Measurements from ENCODE around the gene NT5DC4. TPM values are rescaled to one million over a fixed set of nuclear protein-coding genes. Genes with fewer than 3 reads are reported as not detected.

The NT5DC4 gene
- total RNA-seq, 1 donor from 2014 or later = not detected

DNA sequence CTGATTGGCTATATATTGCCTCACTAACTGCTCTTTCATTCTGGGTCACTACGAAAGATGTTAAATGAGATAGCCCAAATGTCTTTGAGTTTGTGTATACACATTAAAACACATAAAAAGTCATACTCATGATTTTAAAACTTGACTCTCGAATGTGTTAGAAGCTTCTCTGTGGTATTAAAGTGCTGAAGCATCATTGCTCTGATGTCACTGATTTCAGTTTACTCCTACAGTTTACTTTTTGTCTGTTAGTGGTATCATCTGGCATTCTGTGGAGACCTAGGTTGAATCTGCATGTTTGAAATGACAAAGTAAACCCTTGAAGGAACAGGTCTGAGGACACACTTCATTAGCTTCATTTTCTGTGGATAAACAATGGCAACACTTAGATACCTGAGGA, 10.7 kb downstream of the NT5DC4 start:
- Histone ChIP-seq H3K4me3 (no peak overlapping the region), H3F3A (ENCODE audit: low read depth) (no peaks in the 10 kb centered on the region), H2AFZ (replicated peaks) (no peak overlapping the region), H3K9me3 (ENCODE audit: low read depth) (no peaks in the 10 kb centered on the region), H3K4me2 (no peak overlapping the region), H3K36me3 (no peaks in the 10 kb centered on the region), H3K4me1 (no peaks in the 10 kb centered on the region), H3K9ac (no peak overlapping the region), H3K27ac (no peak overlapping the region), H3K27me3 (no peaks in the 10 kb centered on the region), H4K20me1 (ENCODE audit: low read depth) (no peaks in the 10 kb centered on the region), H3K79me2 (ENCODE audit: low read depth) (no peaks in the 10 kb centered on the region)
- no peaks in the 10 kb centered on the region for H3K36me3 Mint-ChIP-seq
- TF ChIP-seq EZH2 (IDR thresholded peaks at IDR 0.05) = no peak
- no peak for TF ChIP-seq EZH2phosphoT487 (IDR thresholded peaks at IDR 0.05)
- TF ChIP-seq, protein P1, sequence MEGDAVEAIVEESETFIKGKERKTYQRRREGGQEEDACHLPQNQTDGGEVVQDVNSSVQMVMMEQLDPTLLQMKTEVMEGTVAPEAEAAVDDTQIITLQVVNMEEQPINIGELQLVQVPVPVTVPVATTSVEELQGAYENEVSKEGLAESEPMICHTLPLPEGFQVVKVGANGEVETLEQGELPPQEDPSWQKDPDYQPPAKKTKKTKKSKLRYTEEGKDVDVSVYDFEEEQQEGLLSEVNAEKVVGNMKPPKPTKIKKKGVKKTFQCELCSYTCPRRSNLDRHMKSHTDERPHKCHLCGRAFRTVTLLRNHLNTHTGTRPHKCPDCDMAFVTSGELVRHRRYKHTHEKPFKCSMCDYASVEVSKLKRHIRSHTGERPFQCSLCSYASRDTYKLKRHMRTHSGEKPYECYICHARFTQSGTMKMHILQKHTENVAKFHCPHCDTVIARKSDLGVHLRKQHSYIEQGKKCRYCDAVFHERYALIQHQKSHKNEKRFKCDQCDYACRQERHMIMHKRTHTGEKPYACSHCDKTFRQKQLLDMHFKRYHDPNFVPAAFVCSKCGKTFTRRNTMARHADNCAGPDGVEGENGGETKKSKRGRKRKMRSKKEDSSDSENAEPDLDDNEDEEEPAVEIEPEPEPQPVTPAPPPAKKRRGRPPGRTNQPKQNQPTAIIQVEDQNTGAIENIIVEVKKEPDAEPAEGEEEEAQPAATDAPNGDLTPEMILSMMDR (IDR thresholded peaks at IDR 0.05) = no peak
- H3K27me3 Mint-ChIP-seq (ENCODE audit: insufficient read depth, low read depth) = peaks cover 4% of the 10 kb centered on the region
- no peak overlapping the region for H3K27ac Mint-ChIP-seq
- no peaks in the 10 kb centered on the region for H3K9me3 Mint-ChIP-seq
- no peak for DNase-seq (ENCODE audit: low spot score)
- H3K4me3 Mint-ChIP-seq = no peak overlapping the region
- no peaks in the 10 kb centered on the region for H3K4me1 Mint-ChIP-seq

DNA sequence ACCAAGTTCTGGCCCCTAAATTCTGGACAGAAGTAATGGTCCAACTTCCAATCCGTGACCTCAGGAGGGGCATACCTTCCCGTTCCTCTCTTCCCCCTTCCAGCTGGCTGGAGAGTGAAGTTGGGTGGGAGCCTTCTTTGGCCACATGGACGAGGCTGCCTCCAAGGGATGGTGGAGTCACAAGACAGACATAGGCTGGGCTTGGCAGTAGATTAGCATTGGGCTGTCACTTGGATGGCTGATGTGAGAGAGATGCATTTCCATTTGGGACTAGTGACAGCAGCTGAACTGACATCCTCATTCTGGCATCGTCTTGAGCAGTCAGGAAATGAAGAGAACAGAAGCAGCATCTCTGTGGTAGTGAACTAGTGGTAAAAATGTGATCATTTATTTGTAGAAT, 12.6 kb downstream of the NT5DC4 start:
- H3K4me1 Mint-ChIP-seq = no peaks in the 10 kb centered on the region
- Histone ChIP-seq H2AFZ (replicated peaks) (no peak overlapping the region), H3K27ac (no peak overlapping the region), H3K4me2 (no peak overlapping the region), H3K79me2 (ENCODE audit: low read depth) (no peaks in the 10 kb centered on the region), H3K9me3 (ENCODE audit: low read depth) (no peaks in the 10 kb centered on the region), H3K4me3 (no peak overlapping the region), H3K9ac (no peak overlapping the region), H3K36me3 (peaks cover under 1% of the 10 kb centered on the region), H3K4me1 (no peaks in the 10 kb centered on the region), H4K20me1 (ENCODE audit: low read depth) (no peaks in the 10 kb centered on the region), H3K27me3 (no peaks in the 10 kb centered on the region), H3F3A (ENCODE audit: low read depth) (peaks cover 7% of the 10 kb centered on the region)
- H3K36me3 Mint-ChIP-seq = peaks cover 2% of the 10 kb centered on the region
- no peak overlapping the region for H3K4me3 Mint-ChIP-seq
- H3K27ac Mint-ChIP-seq = no peak overlapping the region
- H3K27me3 Mint-ChIP-seq (ENCODE audit: insufficient read depth, low read depth) = no peaks in the 10 kb centered on the region
- H3K9me3 Mint-ChIP-seq = no peaks in the 10 kb centered on the region
- TF ChIP-seq, protein P1 (IDR thresholded peaks at IDR 0.05) = no peak
- TF ChIP-seq EZH2phosphoT487 (IDR thresholded peaks at IDR 0.05) (no peak), EZH2 (IDR thresholded peaks at IDR 0.05) (no peak)
- DNase-seq (ENCODE audit: low spot score) = no peak

DNA sequence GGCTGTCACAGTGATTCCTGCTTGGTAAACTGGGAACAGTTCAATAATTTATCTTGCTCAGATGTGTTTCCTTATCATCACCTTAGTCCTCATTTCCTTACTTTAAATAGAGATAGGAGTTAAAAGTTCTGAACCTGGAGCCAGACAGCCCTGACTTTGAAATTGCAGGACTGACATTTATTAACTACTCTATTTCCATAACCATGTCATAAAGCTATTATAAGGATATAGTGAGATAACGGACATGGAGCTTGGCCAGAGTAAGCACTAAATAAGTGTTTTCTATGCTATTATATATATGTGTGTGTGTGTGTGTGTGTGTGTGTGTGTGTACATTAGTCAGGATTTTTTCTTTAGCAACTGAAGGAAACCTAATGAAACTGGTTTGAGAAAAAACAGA, 13.1 kb downstream of the NT5DC4 start:
- peaks cover 7% of the 10 kb centered on the region for H3F3A ChIP-seq (ENCODE audit: low read depth)
- H3K27ac ChIP-seq = no peak overlapping the region
- Mint-ChIP-seq H3K27ac (no peak overlapping the region), H3K4me1 (no peaks in the 10 kb centered on the region), H3K27me3 (ENCODE audit: insufficient read depth, low read depth) (no peaks in the 10 kb centered on the region), H3K9me3 (no peaks in the 10 kb centered on the region), H3K4me3 (no peak overlapping the region), H3K36me3 (peaks cover 3% of the 10 kb centered on the region)
- H3K9ac ChIP-seq = no peak overlapping the region
- no peak overlapping the region for H2AFZ ChIP-seq (replicated peaks)
- H3K79me2 ChIP-seq (ENCODE audit: low read depth) = no peaks in the 10 kb centered on the region
- no peak overlapping the region for H3K4me2 ChIP-seq
- no peak for DNase-seq (ENCODE audit: low spot score)
- no peaks in the 10 kb centered on the region for H3K4me1 ChIP-seq
- no peak overlapping the region for H3K4me3 ChIP-seq
- TF ChIP-seq EZH2 (IDR thresholded peaks at IDR 0.05) = no peak
- TF ChIP-seq, protein P1 (IDR thresholded peaks at IDR 0.05) = no peak
- TF ChIP-seq EZH2phosphoT487 (IDR thresholded peaks at IDR 0.05) = no peak
- no peaks in the 10 kb centered on the region for H3K27me3 ChIP-seq
- peaks cover 4% of the 10 kb centered on the region for H3K36me3 ChIP-seq
- no peaks in the 10 kb centered on the region for H4K20me1 ChIP-seq (ENCODE audit: low read depth)
- no peaks in the 10 kb centered on the region for H3K9me3 ChIP-seq (ENCODE audit: low read depth)

Data from neural progenitor cell (in vitro differentiated cells).